Ovary (tissue), 9 donors: Measurements from ENCODE around the gene ZFPL1. TPM values are rescaled to one million over a fixed set of nuclear protein-coding genes. Genes with fewer than 3 reads are reported as not detected.

ENCODE experiments used
- DNase-seq, 5 donors: peaks; one replicate each; pipeline ENCODE4 v3.0.0-alpha.2; 2019 to 2020
- H3K27ac ChIP-seq, 2 donors: fragments of 200-600 bp; one replicate each; pipeline versions ENCODE4 v1.5.1 to v1.8.0; 2019 to 2022
- H3K27me3 ChIP-seq: fragments of 200-600 bp; one replicate; pipeline ENCODE4 v1.8.0; 2022
- H3K36me3 ChIP-seq: fragments of 200-600 bp; sonication (generic); one replicate; pipeline ENCODE4 v1.5.1; 2019
- H3K4me1 ChIP-seq: one replicate; pipeline ENCODE4 v1.8.1; 2013; ENCODE audit warnings: mild to moderate bottlenecking, moderate library complexity; ENCODE audit not compliant: insufficient read depth
- H3K4me3 ChIP-seq: fragments of 200-600 bp; sonication (generic); one replicate; pipeline ENCODE4 v1.5.1; 2017
- H3K9me3 ChIP-seq, 2 donors: fragments of 200-600 bp in 1 of 2; sonication (generic) in 1 of 2; one replicate each; pipeline versions ENCODE4 v1.5.1 to v1.8.1; 2013 to 2019; ENCODE audit warnings: mild to moderate bottlenecking in 1 of 2, moderate library complexity in 1 of 2
- CTCF ChIP-seq, 3 donors: fragments of 450-650 bp in 2 of 3; fragments of 200-600 bp in 1 of 3; IDR thresholded peaks; one replicate each; pipeline versions ENCODE4 v1.5.1 to v1.8.0; 2016 to 2022; ENCODE audit warnings: antibody characterized with exemption in 3 of 3, mild to moderate bottlenecking in 1 of 3
- EP300 ChIP-seq: sonication (generic); formaldehyde crosslinking; IDR thresholded peaks from one replicate; pipeline ENCODE4 v1.6.1; 2017; ENCODE audit warnings: antibody characterized with exemption
- POLR2A ChIP-seq: fragments of 450-650 bp; IDR thresholded peaks from one replicate; pipeline ENCODE4 v1.6.1; 2017; ENCODE audit warnings: antibody characterized with exemption, mild to moderate bottlenecking, moderate library complexity
- WGBS, 3 donors: extraction: QIAGEN DNeasy Blood & Tissue Kit in 1 of 3; methylation state at CpG; one replicate each; pipeline versions ENCODE4 v1.1.5 to v1.1.7; 2013 to 2017; 5-methylcytosine and 5-hydroxymethylcytosine counted together
- intact Hi-C, 4 donors: fragments of 100-400 bp; cut with DNase I; formaldehyde crosslinking; loops; one replicate each; pipeline versions ENCODE4 v1.11.0 to v1.15.1; 2022 to 2023
- polyA plus RNA-seq, 2 donors: library from polyadenylated mRNA; stranded (reverse); fragments of 200-250 nt in 1 of 2; fragments of 350-450 nt in 1 of 2; fragmentation: Illumina TruSeq in 1 of 2; extraction: RNeasy Lipid Tissue Mini Kit (QIAGEN cat#74804) in 1 of 2; gene quantifications; one replicate each; pipeline ENCODE4 v1.2.3, GENCODE V29; 2013 to 2014
- total RNA-seq, 7 donors: library from RNA; depleted of rRNA in 2 of 7; stranded (reverse); fragments of >200 nt in 2 of 7; fragmentation: NEBNext Ultra II Directional in 3 of 7; extraction: Animal tissue kit (Norgen Biotek cat#: 25700) in 3 of 7; gene quantifications; one replicate each; pipeline versions ENCODE4 v1.1.0 to v1.2.4, GENCODE V29; 2016 to 2023
- donor health status: DM: no; HTN: no; CAD: no; lungs with moderate emphysema.
- donor health status: DM: no; HTN: no; CAD: no.
- donor health status: Bipolar disorder and iron deficiency.
- donor health status: DM: yes; HTN: yes; CAD: no.
- donor health status: DM: no; HTN: no; CAD: no.
- donor health status: DM: yes; HTN: yes; CAD: no.

ZFPL1 gene
- total and polyA plus RNA-seq, 9 donors: 11.2 to 44.8 (median 35.1) TPM

- no peak within 1 kb of the TSS for H3K4me3 ChIP-seq
- no peaks in the 10 kb centered on the region for H3K4me1 ChIP-seq
- H3K27me3 ChIP-seq: no peaks in the 10 kb centered on the region
- WGBS, 3 donors: 68 to 81% (median 69%) methylated on average over 8 of the region's 8 CpGs
- DNase-seq: no peak
- no peak within 1 kb of the TSS for H3K27ac ChIP-seq
- intact Hi-C loops: no loop called here
- no peaks in the 10 kb centered on the region for H3K9me3 ChIP-seq
- H3K36me3 ChIP-seq: no peaks in the 10 kb centered on the region
- TF ChIP-seq EP300: no peak
- no peak for TF ChIP-seq POLR2A
- TF ChIP-seq CTCF (IDR thresholded peaks at IDR 0.05): no peak
These were observed 25.5 kb upstream of the ZFPL1 start, which contains the start of gene NAALADL1 for GRCh38 chr11:65058419-65059054. TSS of gene NAALADL1 (minus strand) at chr11:65058553. CDS start at chr11:65058521, 32 bp downstream.

- intact Hi-C loops: no loop called here
- Histone ChIP-seq H3K4me1 (no peaks in the 10 kb centered on the region), H3K36me3 (no peaks in the 10 kb centered on the region), H3K4me3 (no peak overlapping the region), H3K27ac (no peak overlapping the region), H3K27me3 (no peaks in the 10 kb centered on the region), H3K9me3 (no peaks in the 10 kb centered on the region)
- TF ChIP-seq CTCF (IDR thresholded peaks at IDR 0.05): no peak
- no peak for TF ChIP-seq EP300
- TF ChIP-seq POLR2A: no peak
- WGBS, 3 donors: 51 to 78% (median 52%) methylated on average over 3 of the region's 3 CpGs
- DNase-seq: no peak
These were observed 24.5 kb upstream of the ZFPL1 start for GRCh38 chr11:65059523-65059922.

GRCh38 chr11:65059959-65060824, 23.8 kb upstream of the ZFPL1 start:
- H3K9me3 ChIP-seq: no peaks in the 10 kb centered on the region
- no peaks in the 10 kb centered on the region for H3K4me1 ChIP-seq
- no peak for DNase-seq
- WGBS, 3 donors: 27 to 40% (median 30%) methylated on average over 10 of the region's 10 CpGs
- H3K36me3 ChIP-seq: no peaks in the 10 kb centered on the region
- TF ChIP-seq EP300: no peak
- TF ChIP-seq POLR2A: no peak
- TF ChIP-seq CTCF (IDR thresholded peaks at IDR 0.05): no peak
- no peaks in the 10 kb centered on the region for H3K27me3 ChIP-seq
- H3K4me3 ChIP-seq: no peak overlapping the region
- intact Hi-C loops: no loop called here
- H3K27ac ChIP-seq: no peak overlapping the region

GRCh38 chr11:65060913-65061408, 23.1 kb upstream of the ZFPL1 start:
- H3K4me3 ChIP-seq: no peak overlapping the region
- DNase-seq: no peak

More at GRCh38 chr11:65060913-65061408, 23.1 kb upstream of the ZFPL1 start:
- no peaks in the 10 kb centered on the region for H3K4me1 ChIP-seq
- H3K27me3 ChIP-seq: no peaks in the 10 kb centered on the region
- no peaks in the 10 kb centered on the region for H3K9me3 ChIP-seq
- TF ChIP-seq EP300 (no peak), CTCF (IDR thresholded peaks at IDR 0.05) (no peak), POLR2A (no peak)
- no peaks in the 10 kb centered on the region for H3K36me3 ChIP-seq
- 60 to 68% (median 61%) methylated on average over 9 of the region's 9 CpGs for WGBS, 3 donors
- H3K27ac ChIP-seq: no peak overlapping the region
- intact Hi-C loops: no loop called here
